NCI-H460 (cell line): ENCODE data around the gene ZBED4. TPM values are rescaled to one million over a fixed set of nuclear protein-coding genes. Genes with fewer than 3 reads are reported as not detected.
A peak's percentile ranks its signal among the peaks of the same experiment; 100 is the strongest.

ENCODE experiments used
- DNase-seq: peaks from one replicate; pipeline ENCODE4 v3.0.0-alpha.2; 2016; ENCODE audit warnings: low read depth; ENCODE audit errors: extremely low read depth
- total RNA-seq: library from RNA; depleted of rRNA; stranded (reverse); fragments of >200 nt; shearing (Covaris generic); gene quantifications from 2 replicates; pipeline ENCODE4 v1.2.3, GENCODE V29; 2014

The ZBED4 gene
- total RNA-seq, 1 experiment from 2014 or later: 15.5 TPM

DNA sequence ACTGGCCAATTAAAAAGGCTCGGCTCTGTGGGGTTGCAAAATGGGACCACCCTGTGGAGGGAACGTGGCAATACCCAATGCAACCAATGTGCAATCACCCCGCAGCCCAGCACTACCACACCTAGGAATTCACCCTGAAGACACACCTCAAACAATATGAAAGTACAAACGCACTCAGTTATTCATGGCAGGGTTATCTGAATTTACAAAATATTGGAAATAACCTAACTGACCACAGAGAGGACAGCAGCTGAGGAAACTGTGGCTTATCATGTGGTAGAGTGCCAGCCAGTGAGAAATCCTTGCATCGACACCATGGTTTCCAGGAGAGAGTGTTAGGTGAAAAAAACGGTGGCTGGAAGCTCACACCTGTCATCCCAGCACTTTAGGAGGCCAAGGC, 45.9 kb downstream of the ZBED4 start:
- DNase-seq: no peak

DNA sequence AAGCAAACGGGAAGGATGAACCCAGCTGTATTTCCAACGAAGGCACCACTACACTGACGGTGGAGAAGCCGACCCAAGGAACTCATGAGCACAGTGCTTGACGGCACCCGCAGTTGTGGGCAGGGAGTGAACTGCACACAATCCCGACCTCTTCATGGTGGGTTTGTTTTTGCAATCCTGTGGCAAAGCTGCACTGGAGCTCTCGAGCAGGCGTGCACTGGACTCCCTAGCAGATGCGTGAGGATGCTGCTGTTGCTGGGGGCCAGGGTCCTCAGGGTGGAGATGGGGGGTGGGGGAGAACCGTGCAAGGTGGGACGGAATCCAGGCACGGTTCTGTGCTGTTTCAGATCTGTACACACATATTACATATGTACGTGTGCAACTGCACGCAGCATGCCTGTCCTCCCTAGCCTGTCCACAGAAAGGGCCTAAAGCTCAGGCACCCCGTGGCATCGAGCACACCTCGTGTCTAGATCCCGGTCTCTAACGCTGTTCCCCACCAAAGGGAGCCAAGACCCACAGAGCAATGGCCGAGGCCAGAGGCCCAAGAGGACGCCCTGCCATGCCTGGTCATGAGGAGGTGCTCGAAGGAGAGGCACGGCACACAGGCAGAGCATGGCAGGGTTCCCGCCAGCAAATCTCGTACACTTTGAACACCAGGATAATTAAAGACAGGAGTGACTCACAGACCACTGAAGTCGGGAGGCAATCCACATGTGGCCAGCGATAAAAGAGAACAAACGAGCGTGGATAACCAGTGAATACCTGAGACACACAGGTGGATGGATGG, 47.0 kb downstream of the ZBED4 start:
- no peak for DNase-seq

DNA sequence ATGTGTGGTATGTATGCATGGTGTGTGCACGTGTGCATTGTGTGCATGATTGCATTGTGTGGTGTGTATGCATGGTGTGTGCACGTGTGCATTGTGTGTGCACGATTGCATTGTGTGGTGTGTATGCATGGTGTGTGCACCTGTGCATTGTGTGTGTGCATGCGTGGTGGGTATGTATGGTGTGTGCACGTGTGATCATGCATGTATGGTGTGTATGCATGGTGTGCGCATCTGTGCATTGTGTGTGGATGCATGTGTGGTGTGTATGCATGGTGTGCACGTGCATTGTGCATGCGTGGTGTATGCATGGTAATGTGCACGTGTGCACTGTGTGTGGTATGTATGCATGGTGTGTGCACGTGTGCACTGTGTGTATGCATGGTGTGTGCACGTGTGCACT, 47.8 kb downstream of the ZBED4 start:
- no peak for DNase-seq

DNA sequence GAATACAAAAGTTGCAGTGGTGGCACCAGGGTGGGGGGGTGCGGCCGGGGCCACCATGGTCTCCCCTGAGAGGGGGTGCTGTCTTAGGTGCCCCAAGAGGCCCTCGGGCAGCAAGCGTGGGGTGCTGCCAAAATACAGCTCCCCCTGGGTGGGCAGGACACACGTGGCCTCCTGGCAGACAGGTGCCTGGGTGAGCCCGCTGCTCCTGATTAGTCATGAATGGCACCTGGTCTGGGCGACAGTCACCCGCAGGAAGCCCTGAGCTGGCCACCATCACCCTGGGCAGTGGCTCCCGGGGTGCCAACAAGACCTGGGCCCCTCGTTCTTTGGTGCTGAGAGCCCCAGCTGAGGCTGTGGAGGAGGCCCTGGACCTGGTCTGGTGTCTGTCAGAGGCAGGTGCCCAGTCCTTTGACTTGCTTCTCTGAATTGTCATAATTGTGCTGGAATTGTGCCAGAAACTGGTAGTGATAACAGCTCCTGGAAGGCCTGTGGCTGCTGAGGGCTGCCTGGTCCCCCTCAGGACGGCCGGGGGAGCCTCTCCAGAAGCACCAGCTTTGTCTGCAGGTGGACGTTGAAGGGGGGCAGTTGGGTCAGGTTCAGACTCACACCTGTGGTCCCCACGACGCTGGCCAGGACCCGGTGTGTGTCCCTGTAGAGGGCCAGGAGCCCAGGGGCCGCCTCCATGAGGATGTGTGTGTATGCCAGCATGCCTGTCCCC, 49.8 kb downstream of the ZBED4 start:
- DNase-seq: no peak

DNA sequence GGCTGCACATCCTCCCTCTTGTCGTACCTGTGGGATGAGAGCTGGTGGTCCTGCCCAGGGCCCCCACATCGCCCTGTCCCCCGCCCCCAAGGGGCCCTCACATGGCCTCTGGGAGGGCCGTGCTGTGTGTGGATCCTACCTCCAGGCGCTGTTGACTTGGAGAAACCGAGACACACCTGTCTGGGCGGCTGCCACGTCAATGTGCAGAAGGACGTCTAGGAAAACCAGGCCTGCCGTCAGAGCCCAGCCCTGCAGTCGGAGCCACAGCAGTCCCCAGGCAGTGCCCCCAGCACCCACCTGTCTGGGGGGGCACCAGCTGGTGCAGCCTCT, 50.4 kb downstream of the ZBED4 start:
- DNase-seq: no peak

DNA sequence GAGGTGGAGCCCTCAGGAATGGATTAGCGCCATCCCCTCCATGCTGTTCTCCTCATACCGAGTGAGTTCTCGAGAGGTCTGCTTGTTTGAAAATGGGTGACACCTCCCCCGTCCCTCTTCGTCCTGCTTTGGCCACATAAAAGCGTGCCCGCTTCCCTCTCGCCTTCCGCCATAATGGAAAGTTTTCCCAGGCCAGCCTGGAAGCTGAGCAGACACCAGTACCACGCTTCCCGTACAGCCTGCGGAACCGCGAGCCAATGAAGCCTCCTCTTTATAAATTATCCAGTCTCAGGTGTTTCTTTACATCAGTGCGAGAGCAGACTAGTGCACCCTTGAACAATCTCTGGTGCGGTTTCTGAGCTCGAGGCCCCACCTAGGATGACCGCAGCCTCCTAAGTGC, 51.8 kb downstream of the ZBED4 start:
- no peak for DNase-seq

DNA sequence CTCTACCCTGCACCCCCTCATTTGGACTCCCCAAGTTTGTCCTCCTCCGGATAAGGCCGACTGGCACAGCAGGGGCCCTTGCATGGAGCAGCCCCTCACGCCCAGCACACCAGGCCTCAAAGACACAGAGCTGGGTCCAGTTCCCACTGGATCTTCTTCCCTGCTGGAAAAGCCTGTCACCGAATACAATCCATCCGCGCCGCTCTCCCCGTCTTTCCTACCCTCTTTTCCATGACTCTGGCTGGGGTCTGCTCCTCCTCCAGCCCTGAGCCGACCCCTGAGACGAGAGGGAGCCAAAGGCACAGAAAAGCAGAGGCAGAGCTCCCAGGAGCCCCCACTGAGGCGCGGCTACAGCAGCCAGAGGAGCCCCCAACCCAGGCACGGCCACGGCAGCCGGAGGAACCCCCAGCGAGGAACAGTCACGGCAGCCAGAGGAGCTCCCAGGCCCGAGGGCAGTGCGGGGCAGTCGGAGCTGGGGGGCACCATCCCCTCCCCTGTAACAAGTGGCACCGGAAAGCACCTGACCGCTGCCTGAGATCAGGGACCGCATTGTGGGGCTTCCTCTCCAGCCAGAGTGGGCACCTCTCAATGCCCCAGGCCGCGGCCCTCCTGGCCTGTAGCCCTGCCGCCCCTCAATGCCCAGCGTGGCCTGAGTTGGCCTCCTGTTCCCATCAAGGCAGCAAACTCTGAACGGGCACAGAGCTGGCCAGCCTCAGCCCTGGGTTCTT, 52.6 kb downstream of the ZBED4 start:
- DNase-seq: no peak

DNA sequence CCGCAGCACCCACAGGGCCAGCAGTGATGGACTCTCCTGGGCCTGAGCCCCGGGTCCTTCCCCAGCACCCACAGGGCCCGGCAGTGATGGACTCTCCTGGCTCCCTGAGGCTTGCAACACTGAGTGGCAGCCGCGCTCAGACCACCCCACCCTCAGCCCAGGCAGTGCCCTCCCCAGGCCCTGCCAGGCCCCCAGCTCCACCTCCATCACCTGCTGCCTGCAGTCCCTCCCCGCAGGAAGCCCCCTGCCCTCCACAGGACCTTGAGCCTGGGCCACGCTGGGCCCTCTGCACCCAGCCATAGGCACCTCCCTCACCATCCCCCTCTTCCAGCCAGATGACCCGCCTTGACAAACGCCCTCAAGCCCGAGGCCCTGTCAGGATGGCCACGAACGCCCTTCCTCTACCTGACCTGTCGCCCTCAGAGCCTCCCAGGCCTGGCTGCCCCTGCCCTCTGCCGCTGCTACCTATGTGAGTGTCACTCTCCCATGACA, 53.2 kb downstream of the ZBED4 start:
- no peak for DNase-seq

DNA sequence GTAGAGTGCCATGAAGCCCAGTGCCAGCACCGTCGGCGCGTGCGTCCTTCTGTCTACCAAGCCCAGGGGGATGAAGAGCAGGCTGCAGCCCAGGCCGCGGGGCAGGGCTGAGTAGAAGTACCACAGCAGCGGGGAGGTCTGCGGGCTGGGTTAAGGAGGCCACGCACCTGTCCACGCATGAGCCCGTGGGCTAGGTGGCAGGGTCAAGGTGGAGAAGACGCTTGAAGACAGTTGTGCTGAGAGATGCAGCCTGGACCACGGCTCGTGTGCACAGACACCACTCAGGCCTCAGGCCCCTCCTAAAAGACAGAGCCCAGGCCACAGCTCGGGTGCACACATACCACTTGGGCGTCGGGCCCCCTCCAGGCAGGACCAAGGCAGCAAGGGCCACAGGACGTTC, 54.2 kb downstream of the ZBED4 start:
- no peak for DNase-seq

DNA sequence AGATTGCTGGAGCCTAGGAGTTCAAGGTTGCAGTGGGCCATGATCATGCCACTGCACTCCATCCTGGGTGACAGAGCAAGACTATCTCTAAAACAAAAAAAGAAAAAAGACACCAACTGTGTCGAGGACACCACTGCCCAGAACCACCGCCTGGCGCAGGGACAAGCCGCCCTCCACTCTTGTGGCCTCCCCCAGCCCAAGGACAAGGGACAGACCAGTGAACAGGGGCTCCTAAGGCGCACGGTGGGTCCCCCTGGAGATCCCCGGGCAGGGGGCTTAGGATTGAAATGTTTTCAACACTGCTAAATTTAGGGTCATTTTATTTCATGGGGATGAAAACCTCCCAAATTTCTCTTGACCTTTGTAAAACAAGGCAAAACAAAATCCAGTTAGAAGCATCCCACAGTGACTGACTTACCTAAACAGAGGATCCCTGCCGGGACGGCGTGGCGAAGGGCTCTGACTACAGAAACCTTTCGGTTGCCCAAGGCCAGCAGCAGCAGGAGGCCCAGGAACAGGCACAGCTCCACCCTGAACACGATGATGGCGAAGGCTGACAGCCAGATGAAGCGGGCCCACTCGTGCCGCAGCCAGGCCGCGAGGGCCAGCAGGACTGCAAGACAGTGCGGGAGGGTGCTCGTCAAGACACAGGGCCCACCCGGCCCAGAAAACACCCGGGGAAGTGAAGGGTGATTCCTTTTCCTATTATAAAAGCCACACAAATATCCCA, 56.0 kb downstream of the ZBED4 start:
- DNase-seq: no peak

DNA sequence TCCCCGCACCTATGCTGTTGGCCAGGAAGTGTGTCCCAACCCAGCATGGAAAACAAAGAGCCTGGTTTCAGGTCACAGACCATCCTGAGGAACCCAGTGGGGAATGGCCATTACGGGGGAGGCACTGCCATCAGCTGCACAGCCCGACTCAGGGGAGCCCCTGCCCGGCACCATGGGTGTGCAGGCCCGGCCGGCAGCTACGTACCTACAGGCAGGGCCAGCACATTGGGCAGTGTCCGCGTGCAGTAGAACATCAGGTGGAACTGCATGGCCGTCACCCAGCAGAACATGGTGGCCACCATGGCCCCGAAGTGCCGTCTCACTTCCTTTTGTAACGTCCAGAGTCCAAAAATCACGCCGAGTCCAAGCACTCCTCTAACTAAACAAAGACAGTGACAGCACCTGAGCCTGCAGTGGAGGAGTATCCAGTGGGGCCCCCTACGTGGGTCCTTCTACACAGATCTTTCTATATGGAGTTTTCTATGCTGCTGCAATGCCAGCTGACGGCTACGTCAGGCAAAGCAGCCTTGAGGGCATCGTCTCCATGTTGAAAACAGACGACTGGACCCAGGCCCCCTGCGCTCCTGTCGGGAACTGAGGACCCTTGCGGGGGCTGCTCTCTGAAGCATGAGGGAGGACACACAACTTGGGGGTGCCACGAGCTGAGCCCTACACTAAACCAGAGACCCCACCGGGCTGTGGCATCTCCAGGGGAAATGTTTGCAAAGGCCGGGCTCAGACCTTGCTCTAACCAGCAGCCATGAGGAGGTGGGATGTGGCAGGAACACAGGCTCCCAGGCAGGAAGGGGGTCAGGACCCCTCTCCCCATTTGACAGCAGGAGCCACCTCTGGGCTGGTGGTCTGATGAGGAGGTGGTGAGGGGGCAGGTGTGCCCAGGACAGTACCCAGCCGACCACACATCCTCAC, 56.8 kb downstream of the ZBED4 start:
- DNase-seq: no peak

DNA sequence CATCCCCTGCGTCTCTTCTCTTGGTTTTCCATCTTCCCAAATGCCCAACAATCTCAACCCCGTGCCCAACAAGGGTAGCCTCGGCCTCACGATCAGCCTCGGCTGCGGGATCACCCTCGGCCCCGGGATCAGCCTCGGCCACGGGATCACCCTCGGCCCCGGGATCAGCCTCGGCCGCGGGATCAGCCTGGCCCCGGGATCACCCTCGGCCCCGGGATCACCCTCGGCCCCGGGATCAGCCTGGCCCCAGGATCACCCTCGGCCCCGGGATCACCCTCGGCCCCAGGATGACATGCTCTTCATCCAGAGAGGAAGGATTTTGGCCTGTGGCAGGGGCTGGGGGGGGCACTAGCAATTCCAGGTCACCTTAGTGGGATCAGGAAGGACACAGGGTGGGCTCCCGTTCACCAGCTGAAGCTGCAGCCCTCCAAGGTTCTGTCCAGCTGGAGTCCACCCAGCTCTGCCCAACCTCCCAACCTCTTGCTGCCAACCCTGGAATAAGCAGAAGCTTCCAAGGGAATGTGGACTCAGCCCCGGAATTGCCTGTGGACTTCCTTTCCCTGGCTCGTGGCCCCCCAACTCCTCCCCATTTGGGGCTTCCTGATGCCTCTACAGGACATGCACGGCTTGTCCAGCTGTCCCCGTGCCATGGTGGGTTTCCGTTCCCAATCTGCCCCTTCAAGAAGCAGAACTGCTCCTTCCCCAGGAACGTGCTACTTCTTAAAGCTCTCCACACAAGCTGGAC, 58.4 kb downstream of the ZBED4 start:
- no peak for DNase-seq

DNA sequence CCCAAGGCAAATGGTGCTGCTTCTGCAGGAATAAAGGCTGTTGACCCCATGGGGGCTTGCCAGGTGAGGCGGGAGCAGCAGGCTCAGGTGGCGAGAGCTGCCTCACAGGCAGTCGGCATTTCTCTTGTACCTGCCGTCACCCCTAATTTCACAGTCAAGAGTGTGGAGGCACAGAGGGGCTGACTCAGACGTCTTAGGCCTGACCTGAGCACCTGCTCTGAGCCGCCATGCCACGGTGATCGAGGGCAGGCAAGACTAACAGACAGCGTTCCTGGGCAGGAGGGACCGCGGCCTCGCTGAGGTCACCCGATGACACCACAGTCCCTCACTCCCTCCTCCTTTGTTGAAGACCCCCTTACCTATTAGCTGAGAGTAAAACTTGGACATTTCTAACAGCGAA, 59.4 kb downstream of the ZBED4 start:
- DNase-seq: no peak

DNA sequence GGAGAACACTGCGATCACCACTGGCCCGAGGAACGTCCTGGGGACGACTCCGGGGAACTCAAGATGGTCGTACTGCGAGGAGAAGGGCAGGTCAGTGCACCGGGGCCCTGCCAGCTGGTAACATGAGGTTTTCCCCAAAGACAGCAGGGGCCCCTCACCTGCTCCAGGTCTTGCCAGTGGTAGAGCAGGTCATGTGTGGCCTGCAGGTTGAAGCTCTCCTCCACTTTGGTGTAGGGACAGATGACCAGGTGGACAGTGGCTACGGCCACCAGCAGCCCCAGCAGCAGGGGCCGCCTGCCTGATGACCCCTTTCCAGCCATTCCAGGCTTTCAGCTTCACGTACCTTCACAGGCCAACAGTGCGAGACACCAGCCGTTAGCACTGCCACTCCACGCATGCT, 59.8 kb downstream of the ZBED4 start:
- DNase-seq: no peak

DNA sequence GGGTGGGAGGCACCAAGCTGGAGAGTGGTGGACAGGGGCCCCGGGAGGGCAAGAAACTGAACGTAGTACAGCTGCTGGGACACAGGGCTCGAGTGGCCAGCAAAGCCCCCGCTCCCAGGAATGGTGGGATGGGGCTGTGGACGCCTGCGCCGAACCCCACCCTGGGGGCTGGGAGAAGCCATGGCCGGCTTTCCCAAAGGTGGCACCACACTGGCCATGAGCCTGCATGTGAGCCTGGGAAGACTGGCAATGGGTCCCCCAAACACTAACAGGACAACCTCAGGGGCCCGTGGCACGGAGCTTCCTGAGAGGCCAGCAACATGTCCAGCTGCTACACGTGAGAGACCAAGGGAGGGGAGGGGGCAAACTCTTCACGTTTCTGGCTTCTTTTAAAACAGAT, 60.6 kb downstream of the ZBED4 start:
- DNase-seq: no peak

DNA sequence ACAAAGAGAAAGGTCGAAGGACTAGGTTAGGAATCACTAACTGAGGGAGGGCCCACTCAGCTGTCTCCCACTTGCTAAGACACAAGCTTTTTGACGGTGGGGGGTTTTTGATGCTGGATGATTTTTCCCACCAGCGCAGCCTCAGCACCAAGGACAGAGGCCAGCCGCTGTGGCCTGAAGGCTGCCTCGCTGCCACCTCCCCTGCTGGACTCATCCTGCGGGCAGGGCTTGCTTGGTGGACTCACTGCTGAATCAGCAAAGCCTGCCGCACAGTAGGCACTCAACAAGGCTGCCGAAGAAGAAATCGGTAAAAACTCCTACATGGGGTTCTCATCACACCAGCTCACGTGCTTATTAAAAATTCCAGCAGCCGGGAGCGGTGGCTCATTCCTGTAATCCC, 62.0 kb downstream of the ZBED4 start:
- no peak for DNase-seq

DNA sequence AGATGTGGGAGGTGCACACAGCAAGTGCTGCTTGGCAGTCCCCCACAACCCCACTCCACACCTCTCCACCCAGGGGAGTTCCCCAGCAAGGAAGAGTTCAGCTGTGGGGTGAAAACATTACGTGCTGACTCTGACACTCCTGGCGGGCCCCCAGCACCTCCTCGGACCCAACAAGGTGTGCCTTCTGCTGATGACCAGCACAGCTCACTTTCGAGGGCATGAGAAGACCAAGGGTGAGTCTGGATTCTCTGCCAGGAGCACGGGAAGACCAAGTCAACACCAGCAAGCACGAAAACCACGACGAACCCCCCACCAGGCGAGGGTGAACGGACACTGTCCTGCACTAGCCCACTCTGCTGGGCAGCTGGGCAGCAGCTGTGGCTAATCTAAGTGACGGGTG, 63.2 kb downstream of the ZBED4 start:
- no peak for DNase-seq

DNA sequence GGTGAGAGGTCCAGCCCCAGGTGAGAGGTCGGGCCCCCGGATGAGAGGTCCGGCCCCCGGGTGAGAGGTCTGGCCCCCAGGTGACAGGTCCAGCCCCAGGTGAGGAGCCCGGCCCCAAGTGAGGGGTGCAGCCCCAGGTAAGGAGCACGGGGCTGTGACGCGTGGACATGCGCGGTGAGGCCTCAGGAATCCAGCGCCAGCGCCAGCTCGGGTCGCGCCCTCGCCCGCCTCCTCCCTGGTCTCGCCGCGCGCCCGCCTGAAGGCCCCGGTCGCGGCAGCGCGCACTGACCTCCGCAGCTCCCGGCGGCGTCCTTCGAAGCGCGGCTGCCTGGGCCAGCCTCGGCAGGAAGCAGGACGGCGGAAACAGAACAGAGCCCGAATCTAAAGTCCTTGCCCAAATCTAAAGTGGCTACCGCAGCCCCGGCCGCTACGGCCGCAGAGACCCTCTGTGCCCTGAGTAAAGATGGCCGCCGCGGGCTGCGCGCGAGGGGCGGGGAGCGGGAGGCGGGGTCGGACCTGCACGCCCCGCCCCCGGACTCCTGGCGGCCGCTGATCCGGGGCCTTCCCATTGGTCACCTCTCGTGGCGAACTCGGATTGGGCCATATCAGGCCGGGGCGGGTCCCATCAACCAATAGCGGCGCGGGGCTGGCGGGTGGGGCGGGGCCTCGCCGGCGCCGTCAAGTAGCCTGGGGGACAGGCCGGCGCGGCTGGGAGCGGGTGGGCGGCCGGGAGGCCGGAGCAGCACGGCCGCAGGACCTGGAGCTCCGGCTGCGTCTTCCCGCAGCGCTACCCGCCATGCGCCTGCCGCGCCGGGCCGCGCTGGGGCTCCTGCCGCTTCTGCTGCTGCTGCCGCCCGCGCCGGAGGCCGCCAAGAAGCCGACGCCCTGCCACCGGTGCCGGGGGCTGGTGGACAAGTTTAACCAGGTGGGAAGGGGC, 64.6 kb downstream of the ZBED4 start, which contains the start of the genes ALG12 and CRELD2:
TSS of gene ALG12 (minus strand) at position 465 of the 937 bp plus-strand sequence. CDS start 4,673 bp downstream, outside the sequence.
TSS of gene CRELD2 (plus strand) at position 661 of the 937 bp plus-strand sequence. CDS start at position 797, 136 bp downstream.
- peak; percentile 90 for DNase-seq
